KOPT-K1 (cell line): ENCODE measurements around the gene INTS6.

Source experiments
- H3K27ac ChIP-seq: fragments of 200-600 bp; sonication (generic); 2 replicates; pipeline ENCODE4 v1.5.1; 2016; ENCODE audit warnings: antibody characterized with exemption, mild to moderate bottlenecking, low read depth, low read length; ENCODE audit not compliant: poor library complexity, severe bottlenecking
- H3K36me3 ChIP-seq: fragments of 200-600 bp; sonication (generic); 2 replicates; pipeline ENCODE4 v1.5.1; 2017; ENCODE audit warnings: antibody characterized with exemption, mild to moderate bottlenecking, low read length, moderate library complexity; ENCODE audit not compliant: insufficient read depth
- H3K9me3 ChIP-seq: fragments of 200-600 bp; sonication (generic); 2 replicates; pipeline ENCODE4 v1.5.1; 2017; ENCODE audit warnings: antibody characterized with exemption, low read length, mild to moderate bottlenecking; ENCODE audit not compliant: insufficient read depth, poor library complexity, severe bottlenecking

INTS6 gene

GRCh38 chr13:51313619-51314018 lies 139.2 kb downstream of the INTS6 start:
- Histone ChIP-seq H3K9me3 (no peaks in the 10 kb centered on the region), H3K36me3 (no peaks in the 10 kb centered on the region), H3K27ac (no peak overlapping the region)

- H3K9me3 ChIP-seq: no peaks in the 10 kb centered on the region
- no peaks in the 10 kb centered on the region for H3K36me3 ChIP-seq
- no peak overlapping the region for H3K27ac ChIP-seq
These were observed 140.8 kb downstream of the INTS6 start for GRCh38 chr13:51311957-51312520.
